ENCODE measurements around the gene FOLR1. TPM values are rescaled to one million over a fixed set of nuclear protein-coding genes. Genes with fewer than 3 reads are reported as not detected.
A peak's percentile ranks its signal among the peaks of the same experiment; 100 is the strongest.

Gene FOLR1
- total RNA-seq, 1 donor from 2014 or later: not detected

DNA sequence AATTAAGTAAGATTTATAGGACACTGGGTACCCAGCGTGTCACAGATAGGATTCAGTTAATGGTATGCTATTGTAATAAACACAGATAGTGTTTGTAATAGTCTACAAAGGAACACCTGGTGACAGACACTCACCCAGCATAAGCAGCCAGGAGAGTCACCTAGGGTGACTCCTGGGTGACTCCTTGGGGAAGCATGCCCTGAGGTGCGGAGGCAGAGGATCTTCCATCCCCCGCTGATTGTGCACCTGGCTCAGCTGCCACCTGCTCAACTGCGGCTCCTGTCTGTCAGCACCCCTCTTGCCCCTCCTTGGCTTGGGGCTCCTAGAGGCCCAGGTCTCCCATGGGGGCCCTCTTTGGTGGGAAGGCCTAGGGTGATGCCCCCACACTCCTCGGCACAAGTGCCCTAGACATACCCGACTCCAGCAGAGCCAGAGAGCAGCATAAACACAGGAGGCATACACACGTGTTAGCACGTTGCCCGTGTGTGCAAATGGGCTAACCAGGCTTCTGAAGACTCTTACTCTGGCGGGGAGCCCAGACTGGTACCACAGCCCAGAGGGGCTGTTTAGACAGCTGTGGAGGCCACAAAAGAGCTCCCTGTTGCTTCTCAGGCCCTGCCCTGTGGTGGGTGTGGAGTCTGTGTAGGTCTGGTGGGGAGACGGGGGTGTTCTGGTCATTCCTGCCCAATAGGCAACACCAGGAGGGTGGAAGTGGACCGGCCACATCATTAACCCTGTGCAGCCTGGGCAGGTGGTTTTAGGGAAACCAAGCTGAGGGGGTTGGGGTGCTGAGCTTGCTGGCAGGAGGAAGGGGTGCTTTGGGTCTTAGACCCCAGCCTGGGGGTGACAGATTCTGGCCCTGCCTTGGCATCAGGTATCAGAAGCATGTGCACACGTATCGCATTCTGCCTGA, 35.6 kb downstream of the FOLR1 start:
- Mint-ChIP-seq H3K27me3 (ENCODE audit: low read depth) (no peaks in the 10 kb centered on the region), H3K4me1 (peaks cover 26% of the 10 kb centered on the region), H3K4me3 (peak overlapping the region; percentile 96), H3K9me3 (no peaks in the 10 kb centered on the region), H3K27ac (ENCODE audit: unreplicated experiment) (no peak overlapping the region), H3K36me3 (ENCODE audit: low read depth) (peaks cover 9% of the 10 kb centered on the region)
- TF ChIP-seq, protein P1, sequence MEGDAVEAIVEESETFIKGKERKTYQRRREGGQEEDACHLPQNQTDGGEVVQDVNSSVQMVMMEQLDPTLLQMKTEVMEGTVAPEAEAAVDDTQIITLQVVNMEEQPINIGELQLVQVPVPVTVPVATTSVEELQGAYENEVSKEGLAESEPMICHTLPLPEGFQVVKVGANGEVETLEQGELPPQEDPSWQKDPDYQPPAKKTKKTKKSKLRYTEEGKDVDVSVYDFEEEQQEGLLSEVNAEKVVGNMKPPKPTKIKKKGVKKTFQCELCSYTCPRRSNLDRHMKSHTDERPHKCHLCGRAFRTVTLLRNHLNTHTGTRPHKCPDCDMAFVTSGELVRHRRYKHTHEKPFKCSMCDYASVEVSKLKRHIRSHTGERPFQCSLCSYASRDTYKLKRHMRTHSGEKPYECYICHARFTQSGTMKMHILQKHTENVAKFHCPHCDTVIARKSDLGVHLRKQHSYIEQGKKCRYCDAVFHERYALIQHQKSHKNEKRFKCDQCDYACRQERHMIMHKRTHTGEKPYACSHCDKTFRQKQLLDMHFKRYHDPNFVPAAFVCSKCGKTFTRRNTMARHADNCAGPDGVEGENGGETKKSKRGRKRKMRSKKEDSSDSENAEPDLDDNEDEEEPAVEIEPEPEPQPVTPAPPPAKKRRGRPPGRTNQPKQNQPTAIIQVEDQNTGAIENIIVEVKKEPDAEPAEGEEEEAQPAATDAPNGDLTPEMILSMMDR (conservative IDR thresholded peaks at IDR 0.05): no peak
- DNase-seq (ENCODE audit: low read depth, low spot score): no peak

DNA sequence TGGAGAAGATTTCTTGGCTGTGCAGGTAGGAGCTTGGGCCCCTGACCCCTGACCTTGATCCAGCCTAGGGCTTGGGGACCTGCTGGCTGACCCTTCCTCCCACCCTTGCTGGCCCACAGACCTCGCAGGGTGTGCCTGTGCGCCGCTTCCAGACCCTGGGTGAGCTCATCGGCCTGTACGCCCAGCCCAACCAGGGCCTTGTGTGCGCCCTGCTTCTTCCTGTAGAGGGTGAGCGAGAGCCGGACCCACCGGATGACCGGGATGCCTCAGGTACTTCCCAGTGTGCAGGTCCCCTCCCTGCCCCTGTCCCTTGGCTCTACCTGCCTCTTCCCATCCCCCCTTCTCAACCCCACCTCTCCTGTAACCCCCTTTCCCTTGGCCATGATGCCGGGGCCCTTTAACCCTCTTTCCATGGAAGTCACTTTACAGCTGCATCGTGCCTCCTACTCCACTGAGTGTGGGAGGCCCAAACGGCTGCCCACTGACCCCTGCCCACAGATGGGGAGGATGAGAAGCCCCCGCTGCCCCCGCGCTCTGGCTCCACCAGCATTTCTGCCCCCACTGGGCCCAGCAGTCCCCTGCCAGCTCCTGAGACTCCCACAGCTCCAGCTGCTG, 36.4 kb downstream of the FOLR1 start:
- TF ChIP-seq, protein P1 (conservative IDR thresholded peaks at IDR 0.05): no peak
- DNase-seq (ENCODE audit: low read depth, low spot score): no peak
- peaks cover 9% of the 10 kb centered on the region for H3K36me3 Mint-ChIP-seq (ENCODE audit: low read depth)
- peaks cover 21% of the 10 kb centered on the region for H3K4me1 Mint-ChIP-seq
- peak overlapping the region; percentile 67 for H3K4me3 Mint-ChIP-seq
- no peaks in the 10 kb centered on the region for H3K27me3 Mint-ChIP-seq (ENCODE audit: low read depth)
- H3K9me3 Mint-ChIP-seq: no peaks in the 10 kb centered on the region
- H3K27ac Mint-ChIP-seq (ENCODE audit: unreplicated experiment): no peak overlapping the region

DNA sequence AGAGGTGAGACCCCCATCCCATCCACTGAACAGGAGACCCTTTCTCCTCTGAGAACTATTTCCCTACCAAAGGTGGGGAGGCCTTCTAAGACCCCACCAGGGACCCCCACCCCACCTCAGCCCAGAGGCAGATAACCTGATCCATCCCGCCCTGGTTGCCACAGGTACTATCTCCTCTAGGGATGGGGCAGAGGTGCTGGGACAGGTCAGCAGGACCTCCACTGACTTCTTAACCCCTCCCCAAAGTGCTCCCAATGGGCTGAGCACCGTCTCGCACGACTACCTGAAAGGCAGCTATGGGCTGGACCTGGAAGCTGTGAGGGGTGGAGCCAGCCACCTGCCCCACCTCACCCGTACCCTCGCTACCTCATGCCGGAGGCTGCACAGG, 36.9 kb downstream of the FOLR1 start:
- Mint-ChIP-seq H3K27me3 (ENCODE audit: low read depth) (no peaks in the 10 kb centered on the region), H3K4me1 (peaks cover 21% of the 10 kb centered on the region), H3K27ac (ENCODE audit: unreplicated experiment) (no peak overlapping the region), H3K9me3 (no peaks in the 10 kb centered on the region), H3K36me3 (ENCODE audit: low read depth) (peaks cover 12% of the 10 kb centered on the region), H3K4me3 (peak overlapping the region; percentile 67)
- TF ChIP-seq, protein P1 (conservative IDR thresholded peaks at IDR 0.05): no peak
- DNase-seq (ENCODE audit: low read depth, low spot score): no peak

DNA sequence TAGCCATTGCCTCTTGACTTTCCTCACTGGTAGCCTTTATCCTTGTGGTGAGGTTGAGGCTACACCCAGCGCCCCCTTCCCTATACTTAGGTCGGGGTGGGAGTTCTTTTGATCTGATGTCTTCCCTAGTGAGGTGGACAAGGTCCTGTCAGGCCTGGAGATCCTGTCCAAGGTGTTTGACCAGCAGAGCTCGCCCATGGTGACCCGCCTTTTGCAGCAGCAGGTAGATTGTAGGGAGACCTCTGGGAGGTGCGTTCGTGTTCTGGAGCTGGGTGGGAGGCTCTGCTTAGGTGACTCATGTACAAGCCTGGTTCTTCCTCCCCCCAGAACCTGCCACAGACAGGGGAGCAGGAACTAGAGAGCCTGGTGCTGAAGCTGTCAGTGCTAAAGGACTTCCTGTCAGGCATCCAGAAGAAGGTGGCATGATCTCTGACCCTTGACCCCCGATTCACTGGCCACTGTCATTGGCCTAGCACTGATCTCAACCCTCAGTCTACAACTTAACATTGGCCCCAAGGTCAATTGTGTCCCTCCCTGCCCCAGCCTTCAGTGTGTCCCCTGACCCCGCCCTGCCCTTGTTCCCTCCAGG, 37.5 kb downstream of the FOLR1 start:
- H3K27me3 Mint-ChIP-seq (ENCODE audit: low read depth): no peaks in the 10 kb centered on the region
- H3K4me1 Mint-ChIP-seq: peaks cover 23% of the 10 kb centered on the region
- peaks cover 12% of the 10 kb centered on the region for H3K36me3 Mint-ChIP-seq (ENCODE audit: low read depth)
- H3K27ac Mint-ChIP-seq (ENCODE audit: unreplicated experiment): no peak overlapping the region
- TF ChIP-seq, protein P1 (conservative IDR thresholded peaks at IDR 0.05): no peak
- DNase-seq (ENCODE audit: low read depth, low spot score): no peak
- H3K4me3 Mint-ChIP-seq: peak overlapping the region; percentile 67
- no peaks in the 10 kb centered on the region for H3K9me3 Mint-ChIP-seq

DNA sequence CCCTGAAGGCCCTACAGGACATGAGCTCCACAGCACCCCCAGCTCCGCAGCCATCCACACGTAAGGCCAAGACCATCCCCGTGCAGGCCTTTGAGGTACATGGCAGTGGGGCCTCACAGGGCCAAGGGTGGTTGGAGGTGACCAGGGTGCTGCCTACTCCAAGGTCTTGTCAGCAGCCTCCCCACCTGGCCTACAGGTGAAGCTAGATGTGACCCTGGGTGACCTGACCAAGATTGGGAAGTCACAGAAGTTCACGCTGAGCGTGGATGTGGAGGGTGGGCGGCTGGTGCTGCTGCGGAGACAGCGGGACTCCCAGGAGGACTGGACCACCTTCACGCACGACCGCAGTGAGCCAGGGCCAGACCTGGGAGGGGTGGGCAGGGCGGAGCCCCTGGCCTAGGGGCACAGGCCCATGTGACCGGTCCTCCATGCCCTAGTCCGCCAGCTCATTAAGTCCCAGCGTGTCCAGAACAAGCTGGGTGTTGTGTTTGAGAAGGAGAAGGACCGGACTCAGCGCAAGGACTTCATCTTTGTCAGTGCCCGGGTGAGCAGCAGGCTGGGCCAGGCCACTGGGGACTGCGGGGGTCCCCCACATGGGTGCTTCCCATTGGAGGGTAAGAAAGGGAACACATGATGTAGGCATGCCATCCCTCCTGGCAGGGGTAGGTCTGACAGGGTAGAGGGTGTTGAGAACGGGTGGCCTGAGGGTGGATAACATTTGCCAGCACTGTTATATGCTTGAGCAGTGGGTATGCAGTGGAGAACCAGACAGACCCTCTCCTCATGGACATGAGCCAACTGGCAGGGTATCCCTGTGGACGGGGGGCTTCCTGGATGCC, 38.2 kb downstream of the FOLR1 start:
- Mint-ChIP-seq H3K4me3 (peak overlapping the region; percentile 9), H3K36me3 (ENCODE audit: low read depth) (peaks cover 12% of the 10 kb centered on the region), H3K9me3 (no peaks in the 10 kb centered on the region), H3K27me3 (ENCODE audit: low read depth) (peaks cover 2% of the 10 kb centered on the region), H3K4me1 (peaks cover 27% of the 10 kb centered on the region), H3K27ac (ENCODE audit: unreplicated experiment) (no peak overlapping the region)
- DNase-seq (ENCODE audit: low read depth, low spot score): no peak
- TF ChIP-seq, protein P1 (conservative IDR thresholded peaks at IDR 0.05): no peak

Data from neural crest cell (in vitro differentiated cells).